GM12874 (cell line): ENCODE measurements around the gene TBCE.

Experiments used
- TF ChIP-seq, protein P1 (sequence below): IDR thresholded peaks from 2 replicates; pipeline ENCODE4 v1.5.1; 2011; ENCODE audit warnings: low read depth, mild to moderate bottlenecking, control low read depth, low read length, moderate library complexity; ENCODE audit not compliant: insufficient read depth

TBCE gene

DNA sequence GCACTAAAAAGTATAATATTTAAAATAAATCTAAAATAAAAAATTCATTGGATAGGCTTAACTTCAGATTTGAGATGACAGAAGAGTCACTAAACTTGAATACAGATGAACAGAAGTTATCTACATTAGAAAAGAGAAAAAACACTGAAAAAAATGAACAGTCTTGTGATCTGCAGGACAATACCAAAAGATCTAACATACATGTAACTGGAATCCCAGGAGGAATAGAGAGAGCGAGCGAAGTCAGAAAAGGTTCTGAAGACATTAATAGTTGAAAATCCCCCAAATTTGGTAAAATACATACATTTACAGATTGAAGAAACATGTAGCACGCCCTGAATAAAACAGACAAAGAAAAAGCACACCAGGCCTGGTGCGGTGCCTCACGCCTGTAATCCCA, 115.9 kb downstream of the TBCE start:
- TF ChIP-seq, protein P1, sequence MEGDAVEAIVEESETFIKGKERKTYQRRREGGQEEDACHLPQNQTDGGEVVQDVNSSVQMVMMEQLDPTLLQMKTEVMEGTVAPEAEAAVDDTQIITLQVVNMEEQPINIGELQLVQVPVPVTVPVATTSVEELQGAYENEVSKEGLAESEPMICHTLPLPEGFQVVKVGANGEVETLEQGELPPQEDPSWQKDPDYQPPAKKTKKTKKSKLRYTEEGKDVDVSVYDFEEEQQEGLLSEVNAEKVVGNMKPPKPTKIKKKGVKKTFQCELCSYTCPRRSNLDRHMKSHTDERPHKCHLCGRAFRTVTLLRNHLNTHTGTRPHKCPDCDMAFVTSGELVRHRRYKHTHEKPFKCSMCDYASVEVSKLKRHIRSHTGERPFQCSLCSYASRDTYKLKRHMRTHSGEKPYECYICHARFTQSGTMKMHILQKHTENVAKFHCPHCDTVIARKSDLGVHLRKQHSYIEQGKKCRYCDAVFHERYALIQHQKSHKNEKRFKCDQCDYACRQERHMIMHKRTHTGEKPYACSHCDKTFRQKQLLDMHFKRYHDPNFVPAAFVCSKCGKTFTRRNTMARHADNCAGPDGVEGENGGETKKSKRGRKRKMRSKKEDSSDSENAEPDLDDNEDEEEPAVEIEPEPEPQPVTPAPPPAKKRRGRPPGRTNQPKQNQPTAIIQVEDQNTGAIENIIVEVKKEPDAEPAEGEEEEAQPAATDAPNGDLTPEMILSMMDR: no peak

DNA sequence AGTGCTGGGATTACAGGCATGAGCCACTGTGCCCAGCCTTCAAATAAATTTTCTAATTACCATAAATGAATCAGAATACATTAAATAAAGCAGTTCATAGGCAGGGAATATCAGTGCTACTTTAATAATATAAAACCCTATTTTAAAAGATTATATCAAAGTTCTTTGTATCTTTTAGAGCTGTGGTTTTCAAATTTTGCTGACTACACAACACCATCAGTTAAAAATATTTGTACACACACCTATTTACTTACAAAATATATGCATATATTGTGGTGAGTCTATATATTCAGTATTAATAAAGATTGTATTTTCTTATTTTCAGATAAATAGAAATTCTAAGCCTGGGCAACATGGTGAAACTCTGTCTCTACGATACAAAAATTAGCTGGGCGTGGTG, 118.3 kb downstream of the TBCE start:
- TF ChIP-seq, protein P1: no peak

DNA sequence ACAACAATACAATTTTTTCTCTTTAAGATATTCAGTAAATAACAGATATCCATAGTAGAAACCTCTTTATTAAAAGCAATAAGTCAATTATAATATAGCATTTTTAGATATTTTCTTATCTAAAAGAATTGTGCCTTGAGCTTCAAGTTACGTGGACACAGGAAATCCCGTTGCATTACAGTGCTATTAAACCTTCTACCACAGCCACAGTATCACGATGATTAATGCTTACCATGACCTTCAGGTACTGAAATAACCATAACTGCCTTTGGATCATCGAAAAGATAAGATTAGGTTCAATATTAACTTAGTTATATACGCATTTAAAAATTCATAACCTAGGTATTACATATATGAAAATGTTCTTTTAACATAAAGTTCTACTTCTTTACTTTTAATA, 119.1 kb downstream of the TBCE start:
- TF ChIP-seq, protein P1: no peak

DNA sequence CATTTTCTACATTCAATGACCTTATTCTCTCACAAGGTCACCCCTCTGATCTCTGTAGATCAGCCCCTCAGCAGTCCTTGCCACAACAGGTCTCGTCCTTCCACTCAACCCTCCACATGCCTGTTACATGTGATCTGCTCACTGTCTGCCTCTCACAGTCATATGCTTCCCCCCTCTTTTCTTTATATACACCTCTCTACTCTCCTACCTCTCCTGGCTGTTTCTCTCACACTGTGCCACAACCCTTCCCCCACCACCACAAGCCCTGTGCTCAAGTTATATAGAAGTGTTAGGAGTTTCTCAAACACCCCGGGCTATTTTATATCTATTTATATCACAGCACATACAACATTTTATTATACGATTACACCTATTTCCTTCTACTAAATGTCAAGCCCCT, 124.4 kb downstream of the TBCE start:
- TF ChIP-seq, protein P1: no peak

DNA sequence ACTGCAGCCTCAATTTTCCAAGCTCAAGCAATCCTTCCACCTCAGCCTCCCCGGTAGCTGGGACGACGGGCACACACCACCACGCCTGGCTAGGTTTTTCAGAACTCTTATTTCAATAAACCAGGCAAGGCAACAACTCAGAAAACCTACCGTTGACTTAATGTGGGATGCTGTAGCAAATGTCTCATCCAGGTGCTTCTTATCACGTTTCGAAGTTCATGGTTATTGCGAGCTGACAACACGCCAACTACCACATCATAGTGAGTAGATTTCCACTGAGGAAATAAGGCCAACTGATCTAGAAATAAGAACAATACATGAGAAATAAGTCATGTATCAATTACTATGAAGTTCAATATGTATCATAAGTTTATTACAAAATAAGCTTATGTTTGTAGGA, 127.3 kb downstream of the TBCE start:
- TF ChIP-seq, protein P1: no peak

DNA sequence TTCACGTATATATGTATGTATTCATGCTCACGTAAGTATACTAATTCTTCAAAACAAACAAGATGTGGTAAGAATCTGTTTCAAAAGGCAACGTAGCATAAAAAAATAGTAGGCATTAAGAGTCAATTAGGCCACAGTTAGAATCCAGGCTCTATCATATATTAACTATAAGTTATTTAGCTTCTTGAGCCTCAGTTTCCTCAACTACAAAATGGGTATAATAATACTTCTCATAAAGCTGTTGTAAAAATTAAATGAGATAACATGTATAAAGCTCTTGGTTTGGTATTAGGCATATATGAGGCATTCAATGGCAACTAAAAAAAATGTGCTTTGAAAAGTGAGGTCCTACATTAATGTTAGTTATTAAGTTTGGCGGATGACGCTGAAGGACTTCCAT, 127.8 kb downstream of the TBCE start:
- TF ChIP-seq, protein P1: no peak

DNA sequence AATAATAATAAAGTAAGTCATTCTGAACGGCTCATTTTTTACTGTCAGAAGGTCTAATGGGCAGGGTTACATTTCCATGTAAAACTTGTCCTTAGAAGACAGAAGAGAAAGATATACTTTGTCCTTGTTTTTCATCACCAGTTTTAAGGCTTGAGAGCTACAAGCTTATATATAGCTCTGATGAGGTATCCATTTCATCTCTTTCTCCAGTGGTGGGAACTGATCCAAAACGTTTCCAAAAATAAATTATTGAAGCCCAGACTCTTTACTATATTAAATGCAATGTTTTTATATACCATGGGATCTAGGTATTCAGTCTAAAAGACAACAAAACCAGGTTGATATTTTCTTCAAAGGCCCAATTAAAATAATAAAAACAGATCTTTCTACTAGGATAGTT, 128.3 kb downstream of the TBCE start:
- TF ChIP-seq, protein P1: no peak
